GM12872 (cell line): Measurements from ENCODE around the gene COL26A1.

Source experiments
- TF ChIP-seq, protein P1 (sequence below): IDR thresholded peaks from 3 replicates; pipeline ENCODE4 v1.5.1; 2011; ENCODE audit warnings: low read depth, mild to moderate bottlenecking, low read length, moderate library complexity; ENCODE audit not compliant: insufficient read depth

COL26A1 gene

DNA sequence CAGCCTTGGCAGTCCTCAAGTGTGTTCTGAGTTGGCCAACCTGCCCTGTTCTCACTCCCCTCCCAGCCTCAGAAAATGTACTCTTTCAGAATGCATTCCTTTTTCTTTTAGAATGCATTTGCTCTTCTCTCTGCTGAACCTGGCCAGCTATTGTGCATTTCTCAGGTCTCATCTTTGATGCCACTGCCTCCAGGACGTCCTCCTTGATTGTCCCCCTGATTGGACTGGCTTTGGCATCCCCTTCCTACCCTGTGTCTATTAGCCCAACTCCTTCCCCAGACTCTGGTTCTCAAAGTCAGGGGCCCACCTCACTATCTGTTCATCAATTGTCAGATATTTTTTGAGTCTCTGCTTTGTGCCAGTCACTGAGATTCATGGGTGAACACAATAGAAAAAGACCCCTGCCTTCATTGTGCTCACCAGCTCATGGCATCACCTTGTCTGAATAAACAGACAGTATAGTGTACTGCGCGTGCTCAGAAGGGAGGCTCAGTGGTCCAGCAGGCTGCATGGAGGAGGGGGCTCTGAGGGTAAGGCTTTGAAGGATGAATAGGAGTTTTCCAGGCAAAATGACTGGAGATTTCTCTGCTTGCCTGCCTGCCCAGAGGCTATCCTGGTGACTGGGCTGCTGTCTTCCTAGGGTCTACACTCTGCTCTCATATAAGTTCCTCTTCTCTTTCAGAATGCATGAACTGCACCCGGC, 169.9 kb downstream of the COL26A1 start:
- TF ChIP-seq, protein P1, sequence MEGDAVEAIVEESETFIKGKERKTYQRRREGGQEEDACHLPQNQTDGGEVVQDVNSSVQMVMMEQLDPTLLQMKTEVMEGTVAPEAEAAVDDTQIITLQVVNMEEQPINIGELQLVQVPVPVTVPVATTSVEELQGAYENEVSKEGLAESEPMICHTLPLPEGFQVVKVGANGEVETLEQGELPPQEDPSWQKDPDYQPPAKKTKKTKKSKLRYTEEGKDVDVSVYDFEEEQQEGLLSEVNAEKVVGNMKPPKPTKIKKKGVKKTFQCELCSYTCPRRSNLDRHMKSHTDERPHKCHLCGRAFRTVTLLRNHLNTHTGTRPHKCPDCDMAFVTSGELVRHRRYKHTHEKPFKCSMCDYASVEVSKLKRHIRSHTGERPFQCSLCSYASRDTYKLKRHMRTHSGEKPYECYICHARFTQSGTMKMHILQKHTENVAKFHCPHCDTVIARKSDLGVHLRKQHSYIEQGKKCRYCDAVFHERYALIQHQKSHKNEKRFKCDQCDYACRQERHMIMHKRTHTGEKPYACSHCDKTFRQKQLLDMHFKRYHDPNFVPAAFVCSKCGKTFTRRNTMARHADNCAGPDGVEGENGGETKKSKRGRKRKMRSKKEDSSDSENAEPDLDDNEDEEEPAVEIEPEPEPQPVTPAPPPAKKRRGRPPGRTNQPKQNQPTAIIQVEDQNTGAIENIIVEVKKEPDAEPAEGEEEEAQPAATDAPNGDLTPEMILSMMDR: no peak

DNA sequence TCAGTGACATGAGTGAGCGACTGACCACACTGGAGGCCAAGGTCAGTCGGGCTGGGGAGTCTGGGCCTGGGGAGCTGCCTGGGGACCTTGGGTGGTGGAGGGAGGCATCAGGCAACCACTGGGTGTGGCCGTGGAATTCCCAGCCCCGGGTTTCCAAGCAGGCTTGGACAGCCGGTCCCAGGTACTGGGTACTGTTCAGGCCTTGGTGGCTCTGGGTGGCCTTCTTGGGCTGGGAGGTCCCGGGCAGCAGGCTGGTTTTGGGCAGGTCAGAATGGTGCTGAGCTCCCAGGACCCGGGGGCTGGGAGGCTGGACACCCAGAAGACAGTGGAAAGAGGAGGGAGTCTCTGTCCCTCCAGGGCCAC, 170.4 kb downstream of the COL26A1 start:
- TF ChIP-seq, protein P1: no peak

DNA sequence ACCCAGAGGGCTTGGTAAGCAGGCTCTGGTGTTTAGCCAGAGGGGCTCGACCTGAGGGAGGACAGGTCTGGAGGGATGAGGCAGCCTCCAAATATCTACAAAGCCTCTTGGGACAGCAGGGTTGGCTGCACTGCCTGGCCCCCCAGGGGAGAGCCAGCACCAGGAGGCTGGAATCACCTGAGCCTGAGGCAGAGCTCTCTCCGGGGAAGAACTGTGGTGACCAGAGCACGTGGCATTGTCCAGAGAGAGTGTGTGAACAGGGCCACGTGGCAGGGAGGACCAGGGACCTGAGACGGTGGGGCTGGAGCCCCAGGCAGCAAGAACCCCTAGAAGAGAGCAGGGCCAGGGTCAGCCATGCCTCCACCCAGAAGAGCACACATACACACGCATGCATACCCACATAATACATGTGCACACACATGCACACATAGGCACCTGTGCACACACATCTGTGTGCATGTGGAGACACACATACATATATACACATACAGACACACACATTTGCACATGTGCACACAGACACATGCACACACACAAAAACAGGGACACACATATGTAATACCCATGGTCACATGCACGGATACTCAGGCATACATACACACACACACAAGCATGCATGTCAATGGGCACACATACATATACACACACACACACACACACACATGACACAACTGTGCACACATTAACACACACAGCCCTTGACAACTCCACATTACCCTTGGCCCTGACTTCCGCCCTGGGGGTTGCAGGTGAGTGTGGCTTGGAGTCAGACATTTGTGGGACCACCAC, 171.5 kb downstream of the COL26A1 start:
- TF ChIP-seq, protein P1: no peak

- TF ChIP-seq, protein P1: no peak
These were observed 172.2 kb downstream of the COL26A1 start for GRCh38 chr7:101534873-101535272.

GRCh38 chr7:101535351-101535751, 172.7 kb downstream of the COL26A1 start:
- TF ChIP-seq, protein P1: no peak

DNA sequence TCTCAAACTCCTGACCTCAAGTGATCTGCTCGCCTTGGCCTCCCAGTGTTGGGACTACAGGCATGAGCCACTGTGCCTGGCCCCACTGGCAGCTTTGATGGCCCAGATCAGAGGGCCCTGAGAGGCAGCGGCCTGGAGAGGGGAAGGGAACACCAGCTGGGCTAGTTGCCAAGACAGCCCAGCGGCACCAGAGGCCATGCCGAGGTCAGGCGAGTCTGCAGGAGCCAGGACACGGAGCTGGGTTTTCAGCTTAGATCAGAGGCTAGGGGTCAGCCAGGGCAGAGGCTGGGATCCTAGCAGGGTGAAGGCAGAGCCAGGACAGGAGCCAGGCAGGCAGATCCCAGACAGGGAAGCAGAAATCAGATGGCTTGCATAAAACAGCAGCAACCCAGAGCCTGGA, 173.6 kb downstream of the COL26A1 start:
- TF ChIP-seq, protein P1: no peak

DNA sequence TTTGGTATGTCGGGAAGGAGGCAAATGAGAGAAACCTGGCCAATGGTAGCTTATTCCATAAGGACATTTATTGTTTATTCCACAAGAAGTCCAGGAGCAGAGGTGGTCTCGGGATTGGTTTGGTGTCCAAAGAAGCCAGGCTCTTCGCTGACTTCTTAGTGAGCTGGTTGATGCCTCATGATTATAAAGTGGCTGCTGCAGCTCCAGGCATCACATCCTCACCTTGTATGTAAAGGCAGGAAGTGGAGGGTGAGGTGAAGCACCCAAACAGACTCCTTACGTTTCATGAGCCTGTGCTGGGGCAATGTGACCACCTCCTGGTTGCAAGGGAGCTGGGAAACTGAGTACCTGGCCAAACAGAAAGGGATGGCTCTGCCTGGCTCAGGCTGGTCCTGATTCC, 174.0 kb downstream of the COL26A1 start:
- TF ChIP-seq, protein P1: no peak
